AG09319 (cell line): ENCODE results near the gene PAX2.

ENCODE experiments used
- DNase-seq: peaks from one replicate; pipeline ENCODE4 v3.0.0-alpha.2; 2010; ENCODE audit warnings: low read depth; ENCODE audit errors: extremely low read depth
- TF ChIP-seq, protein P1 (sequence below): IDR thresholded peaks from 2 replicates; pipeline ENCODE4 v1.5.1; 2011; ENCODE audit warnings: low read depth, mild to moderate bottlenecking, inconsistent platforms, low read length, moderate library complexity

The PAX2 gene

DNA sequence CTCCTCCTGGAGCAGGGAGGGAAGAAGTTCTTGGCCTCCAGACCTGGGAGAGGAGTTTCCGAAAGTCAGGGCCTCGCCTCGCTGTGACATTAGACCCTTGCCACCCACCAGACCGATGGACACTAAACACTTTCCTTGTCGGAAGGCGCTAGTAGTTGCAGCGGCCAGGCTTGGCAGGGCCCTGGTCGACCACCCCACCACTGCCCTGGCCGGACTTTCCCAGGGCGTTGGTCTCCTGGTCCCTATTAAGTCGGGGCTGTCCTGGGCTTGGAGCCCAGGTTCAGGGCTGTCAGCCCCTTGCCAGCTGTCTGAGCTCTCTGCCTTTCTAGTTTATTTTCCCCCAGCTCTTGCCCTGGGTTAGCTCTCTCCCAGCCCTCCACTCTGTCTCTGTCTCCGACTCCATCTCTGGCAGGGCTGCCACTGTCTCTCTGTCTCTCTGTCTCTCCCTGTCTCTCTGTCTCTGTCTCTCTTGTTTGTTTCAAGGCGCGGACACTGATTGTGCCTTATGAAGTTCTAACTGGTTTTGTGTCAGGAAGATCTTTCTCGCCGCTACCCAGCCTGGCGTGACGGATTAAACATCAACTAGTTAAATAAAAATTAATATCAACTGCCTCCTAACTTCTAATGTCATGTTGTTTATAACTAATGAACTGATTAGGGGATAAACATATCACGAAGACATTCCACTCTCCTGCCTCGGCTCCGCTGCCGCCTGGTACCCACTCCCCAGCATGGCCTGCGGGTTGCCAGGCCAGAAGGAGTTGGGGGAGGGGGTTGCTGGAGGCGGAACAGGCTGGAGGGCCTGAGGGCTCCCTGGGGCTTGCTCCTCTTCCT lies 13.8 kb upstream of the PAX2 start:
- TF ChIP-seq, protein P1, sequence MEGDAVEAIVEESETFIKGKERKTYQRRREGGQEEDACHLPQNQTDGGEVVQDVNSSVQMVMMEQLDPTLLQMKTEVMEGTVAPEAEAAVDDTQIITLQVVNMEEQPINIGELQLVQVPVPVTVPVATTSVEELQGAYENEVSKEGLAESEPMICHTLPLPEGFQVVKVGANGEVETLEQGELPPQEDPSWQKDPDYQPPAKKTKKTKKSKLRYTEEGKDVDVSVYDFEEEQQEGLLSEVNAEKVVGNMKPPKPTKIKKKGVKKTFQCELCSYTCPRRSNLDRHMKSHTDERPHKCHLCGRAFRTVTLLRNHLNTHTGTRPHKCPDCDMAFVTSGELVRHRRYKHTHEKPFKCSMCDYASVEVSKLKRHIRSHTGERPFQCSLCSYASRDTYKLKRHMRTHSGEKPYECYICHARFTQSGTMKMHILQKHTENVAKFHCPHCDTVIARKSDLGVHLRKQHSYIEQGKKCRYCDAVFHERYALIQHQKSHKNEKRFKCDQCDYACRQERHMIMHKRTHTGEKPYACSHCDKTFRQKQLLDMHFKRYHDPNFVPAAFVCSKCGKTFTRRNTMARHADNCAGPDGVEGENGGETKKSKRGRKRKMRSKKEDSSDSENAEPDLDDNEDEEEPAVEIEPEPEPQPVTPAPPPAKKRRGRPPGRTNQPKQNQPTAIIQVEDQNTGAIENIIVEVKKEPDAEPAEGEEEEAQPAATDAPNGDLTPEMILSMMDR = no peak
- no peak for DNase-seq

DNA sequence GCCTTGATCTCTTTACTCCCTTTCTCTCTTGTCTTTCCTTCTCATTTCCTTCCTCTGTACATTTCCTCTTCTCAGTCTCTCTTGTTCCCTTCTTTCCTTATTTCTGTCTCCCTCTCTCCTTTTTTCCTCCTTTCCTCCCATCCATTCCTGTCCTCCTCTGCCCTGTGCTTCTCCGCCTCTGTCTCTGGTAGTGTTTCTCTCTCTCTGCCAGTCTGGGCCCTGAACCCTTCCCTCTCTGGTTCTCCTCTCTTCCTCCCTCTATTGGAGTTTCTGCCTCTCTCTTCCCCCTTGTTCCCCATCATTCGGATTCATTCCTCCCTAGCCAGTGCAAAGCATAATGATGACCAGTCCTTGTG lies 13.2 kb upstream of the PAX2 start:
- no peak for DNase-seq
- TF ChIP-seq, protein P1 = no peak

DNA sequence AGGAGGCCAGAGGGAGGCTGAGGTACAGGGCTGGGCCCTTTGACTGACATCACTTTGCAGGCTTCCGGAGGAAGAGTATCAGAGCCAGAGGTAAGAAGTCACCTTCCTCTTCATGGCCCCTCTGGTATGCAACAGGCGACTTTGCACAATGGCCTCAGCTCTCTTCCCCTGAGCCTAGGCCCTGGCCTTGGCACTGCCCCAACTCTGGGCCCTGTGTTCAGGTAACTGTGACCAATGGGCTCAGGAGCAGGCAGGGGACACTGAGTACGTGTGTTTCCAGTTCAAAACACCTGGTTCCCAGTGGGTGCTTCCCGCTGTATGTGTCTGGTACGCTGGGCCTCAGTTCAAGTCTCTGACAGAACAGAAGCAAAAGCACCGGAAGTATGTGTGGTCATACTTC lies 12.1 kb upstream of the PAX2 start:
- no peak for DNase-seq
- TF ChIP-seq, protein P1 = no peak

DNA sequence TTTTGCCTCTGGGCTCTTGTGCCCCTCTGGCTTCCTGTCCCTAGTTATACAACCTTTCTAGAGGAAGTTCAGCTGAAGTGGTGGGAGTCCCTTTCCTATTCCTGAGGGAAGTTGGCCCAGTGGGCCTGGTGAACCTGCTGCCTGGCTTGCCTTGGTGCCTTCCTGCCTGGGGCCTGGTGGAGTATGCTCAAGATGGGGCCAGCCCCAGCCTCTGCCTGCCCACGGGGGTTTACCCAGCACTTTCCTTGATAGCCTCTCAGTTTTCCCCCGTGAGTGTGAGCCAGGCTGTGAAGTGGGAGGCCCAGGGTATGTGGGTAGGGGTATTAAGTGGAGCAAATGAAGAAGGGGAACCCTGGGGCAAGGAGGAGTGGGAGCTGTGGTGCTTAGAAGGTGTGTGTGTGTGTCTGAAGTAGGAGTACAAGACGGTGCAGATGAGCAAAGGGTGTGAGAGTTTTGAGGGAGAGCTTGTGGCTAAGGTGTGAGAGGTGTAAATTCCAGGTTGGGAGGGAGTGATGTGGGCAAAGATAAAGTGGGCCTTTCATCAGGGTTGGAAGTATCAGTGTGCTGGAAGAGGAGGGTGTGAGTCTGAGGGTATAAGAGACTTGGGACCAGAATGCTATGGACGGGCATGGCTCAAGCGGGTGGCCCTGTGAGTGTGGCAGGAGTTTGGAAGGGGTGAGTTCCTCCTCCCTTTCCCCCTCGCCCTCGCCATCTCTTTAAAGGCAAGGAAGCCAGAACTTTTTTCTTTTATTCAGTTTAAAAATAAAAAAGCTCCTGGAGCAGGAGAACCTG lies 10.9 kb upstream of the PAX2 start:
- TF ChIP-seq, protein P1 = no peak
- no peak for DNase-seq

DNA sequence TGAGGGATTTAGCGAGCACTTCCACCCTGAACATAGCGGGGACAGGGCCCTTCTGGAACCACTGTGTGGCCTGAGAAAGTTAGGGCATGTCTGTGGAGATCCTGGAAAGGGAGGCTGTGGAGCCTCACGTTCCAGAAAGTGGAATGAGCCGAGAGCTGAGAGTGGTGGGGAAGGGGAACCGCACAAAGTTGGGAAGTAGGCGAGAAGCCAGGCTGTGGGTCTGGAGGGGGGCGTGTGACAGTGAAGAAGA lies 10.4 kb upstream of the PAX2 start:
- DNase-seq = no peak
- TF ChIP-seq, protein P1 = no peak

DNA sequence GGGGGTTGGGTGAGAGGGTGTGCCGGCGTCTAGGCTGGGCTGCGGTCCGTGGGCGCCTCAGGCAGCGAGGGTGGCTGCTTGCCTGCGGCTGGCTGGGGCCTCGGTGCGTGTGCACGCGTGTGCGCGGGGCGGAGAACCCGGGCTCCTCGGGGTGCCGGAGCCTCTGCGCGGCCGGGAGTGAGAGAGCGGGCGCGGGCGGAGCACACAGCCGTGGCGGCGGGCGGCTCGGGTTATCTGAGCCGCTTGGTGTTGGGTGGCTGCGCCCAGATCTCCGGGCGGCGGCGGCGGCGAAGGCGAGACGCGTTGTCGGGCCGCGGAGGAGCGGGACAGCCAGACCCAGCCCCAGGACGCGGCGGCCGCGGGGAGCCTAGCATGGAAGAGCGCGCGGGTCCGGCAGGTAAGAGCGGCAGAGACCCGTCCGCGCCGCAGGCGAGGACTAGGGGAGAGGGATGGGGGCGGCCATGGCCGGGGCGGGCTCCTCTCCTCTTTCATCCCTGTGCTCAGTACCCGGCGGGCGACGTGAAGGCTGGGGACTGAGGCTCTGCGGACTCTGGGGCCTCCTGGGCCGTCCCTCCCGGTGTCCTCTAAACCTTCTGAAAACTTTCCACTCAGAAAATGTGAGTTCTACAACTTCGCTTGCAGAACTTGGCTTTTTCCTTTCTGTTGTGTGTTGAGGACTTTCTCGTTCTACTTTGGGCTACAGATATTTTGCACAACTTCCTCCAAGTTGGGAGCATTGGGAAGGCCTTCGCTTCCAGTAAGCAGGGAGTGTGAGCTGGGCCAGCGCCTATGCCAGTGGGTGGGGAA lies 9.8 kb upstream of the PAX2 start:
- no peak for DNase-seq
- TF ChIP-seq, protein P1 = no peak
